ENCODE data around the gene ART1. TPM values are rescaled to one million over a fixed set of nuclear protein-coding genes. Genes with fewer than 3 reads are reported as not detected.
A peak's percentile ranks its signal among the peaks of the same experiment; 100 is the strongest.

ART1 gene
- total RNA-seq, 1 experiment from 2014 or later = not detected

GRCh38 chr11:3635641-3636375 lies 9.1 kb upstream of the ART1 start:
- WGBS (ENCODE audit: extremely low coverage, insufficient read length, low lambda C conversion rate) = no CpG with 5 or more reads among the region's 15 CpGs
- no peak for DNase-seq

More at GRCh38 chr11:3635641-3636375, 9.1 kb upstream of the ART1 start:
- H2BK120ac ChIP-seq (ENCODE audit: low read depth, low read length, poor library complexity, severe bottlenecking) = no peak overlapping the region
- peak overlapping the region in 1 of 3 experiments; percentile 6; a peak in 1 of 7 replicates for H3K27ac Mint-ChIP-seq
- peaks cover 3 to 5% (median 5%) of the 10 kb centered on the region in 3 experiments; a peak in 5 of 7 replicates for H3K36me3 Mint-ChIP-seq (ENCODE audit: insufficient read depth in 1 of 3, low read depth in 3 of 3)
- H3K23ac ChIP-seq (ENCODE audit: insufficient read length, low read depth, low read length) = no peak overlapping the region
- no peaks in the 10 kb centered on the region for H3K23me2 ChIP-seq (ENCODE audit: insufficient read length, low read depth, low read length, poor library complexity, severe bottlenecking)
- peaks cover 3% of the 10 kb centered on the region; the same call in 1 of the 2 replicates for H3K27me3 Mint-ChIP-seq (ENCODE audit: low read depth)
- H3K18ac ChIP-seq (ENCODE audit: insufficient read length, low read depth, low read length) = no peak overlapping the region
- H3K4me1 Mint-ChIP-seq = peaks cover 0 to 12% of the 10 kb centered on the region in 2 experiments; a peak in 2 of 4 replicates
- no peak overlapping the region for H2BK5ac ChIP-seq (ENCODE audit: insufficient read length, low read length)
- TF ChIP-seq CTCF (conservative IDR thresholded peaks at IDR 0.05) = no peak
- no peaks in the 10 kb centered on the region for H3K27me3 ChIP-seq (ENCODE audit: insufficient read depth, low read length)
- H3T11ph ChIP-seq (ENCODE audit: low read length) = no peak overlapping the region
- H2AFZ ChIP-seq (ENCODE audit: low read length) = no peak overlapping the region
- H2AK5ac ChIP-seq (ENCODE audit: insufficient read length, low read length) = no peak overlapping the region
- no peaks in the 10 kb centered on the region for H3K79me2 ChIP-seq (ENCODE audit: insufficient read depth, low read length)
- H3K4me1 ChIP-seq (ENCODE audit: insufficient read depth, low read length) = no peaks in the 10 kb centered on the region
- no peak overlapping the region for H4K8ac ChIP-seq (replicated peaks; ENCODE audit: insufficient read length, low read depth, low read length)
- no peak overlapping the region for H4K5ac ChIP-seq (ENCODE audit: insufficient read length, low read depth, low read length)
- no peak overlapping the region for H2BK15ac ChIP-seq (ENCODE audit: low read depth, low read length)
- no peak overlapping the region for H2BK12ac ChIP-seq (ENCODE audit: insufficient read length, low read depth, low read length)
- no peak overlapping the region for H3K9ac ChIP-seq (ENCODE audit: extremely low read depth, insufficient read length, low read length)
- no peak overlapping the region for H3K4me2 ChIP-seq (ENCODE audit: insufficient read depth, insufficient read length, low read length)
- H3K27ac ChIP-seq (ENCODE audit: insufficient read length, low read depth, low read length) = no peak overlapping the region
- H3K79me1 ChIP-seq (ENCODE audit: insufficient read depth, low read depth, low read length, poor library complexity, severe bottlenecking) = no peaks in the 10 kb centered on the region
- H3K4ac ChIP-seq (ENCODE audit: low read depth, low read length) = no peak overlapping the region
- no peak overlapping the region for H3K14ac ChIP-seq (ENCODE audit: insufficient read depth, low read length)
- no peak overlapping the region for H3K56ac ChIP-seq (ENCODE audit: insufficient read length, low read depth, low read length)
- no peaks in the 10 kb centered on the region for H4K20me1 ChIP-seq (ENCODE audit: control insufficient read depth, insufficient read depth, insufficient read length)
- no peaks in the 10 kb centered on the region for H3K9me3 ChIP-seq (ENCODE audit: control insufficient read depth, low read depth, low read length)
- H4K91ac ChIP-seq (ENCODE audit: insufficient read length, low read depth, low read length) = no peak overlapping the region
- H3K9me3 Mint-ChIP-seq = no peaks in the 10 kb centered on the region
- no peak overlapping the region for H3K4me3 Mint-ChIP-seq
- no peak overlapping the region for H2BK20ac ChIP-seq (ENCODE audit: low read depth, low read length, poor library complexity, severe bottlenecking)
